Ectodermal cell (in vitro differentiated cells): Measurements from ENCODE around the gene CTSD.

Experiments
- H3K27ac ChIP-seq: 2 replicates; pipeline ENCODE4 v1.7.0; 2013; ENCODE audit warnings: mild to moderate bottlenecking, low read depth, low read length; ENCODE audit not compliant: insufficient read depth, poor library complexity, severe bottlenecking
- H3K27me3 ChIP-seq: 2 replicates; pipeline ENCODE4 v1.7.0; 2013; ENCODE audit warnings: mild to moderate bottlenecking, low read length; ENCODE audit not compliant: insufficient read depth, control insufficient read depth, poor library complexity, severe bottlenecking
- H3K36me3 ChIP-seq: one replicate; pipeline ENCODE4 v1.7.0; 2013; ENCODE audit warnings: low read length; ENCODE audit not compliant: control insufficient read depth, insufficient read depth
- H3K4me1 ChIP-seq: one replicate; pipeline ENCODE4 v1.7.0; 2013; ENCODE audit warnings: low read length; ENCODE audit not compliant: control insufficient read depth, insufficient read depth
- H3K4me3 ChIP-seq: 2 replicates; pipeline ENCODE4 v1.7.0; 2013; ENCODE audit warnings: low read depth, low read length, control low read depth; ENCODE audit not compliant: insufficient read depth
- H3K9me3 ChIP-seq: 2 replicates; pipeline ENCODE4 v1.7.0; 2013; ENCODE audit warnings: mild to moderate bottlenecking, low read length, moderate library complexity; ENCODE audit not compliant: control insufficient read depth
- WGBS, 2 experiments: methylation state at CpG; one replicate each; pipeline ENCODE4 v1.1.7; 2013; ENCODE audit warnings: missing lambda C conversion rate in 2 of 2; 5-methylcytosine and 5-hydroxymethylcytosine counted together

Gene CTSD

GRCh38 chr11:1705126-1706052 is 58.3 kb downstream of the CTSD start:
- Histone ChIP-seq H3K4me3 (no peak overlapping the region), H3K27ac (no peak overlapping the region), H3K27me3 (no peaks in the 10 kb centered on the region), H3K36me3 (no peaks in the 10 kb centered on the region), H3K9me3 (no peaks in the 10 kb centered on the region), H3K4me1 (no peaks in the 10 kb centered on the region)
- 90 to 93% methylated on average over 15 of the region's 15 CpGs for WGBS, 2 experiments

- H3K4me3 ChIP-seq: no peak overlapping the region
- no peaks in the 10 kb centered on the region for H3K4me1 ChIP-seq
- H3K27me3 ChIP-seq: no peaks in the 10 kb centered on the region
- 91 to 92% methylated on average over 5 of the region's 6 CpGs for WGBS, 2 experiments
- H3K36me3 ChIP-seq: no peaks in the 10 kb centered on the region
- no peak overlapping the region for H3K27ac ChIP-seq
- no peaks in the 10 kb centered on the region for H3K9me3 ChIP-seq
Measured at GRCh38 chr11:1703146-1703545, 60.6 kb downstream of the CTSD start.
